ENCODE data around the gene ZNF282. TPM values are rescaled to one million over a fixed set of nuclear protein-coding genes. Genes with fewer than 3 reads are reported as not detected.
"Not testable (repeated sequence)": the region's sequence is repeated elsewhere in the genome, so short reads cannot be mapped to it uniquely, and the experiment has no call there.

Gene ZNF282
- total RNA-seq, 1 experiment from 2014 or later = 7.4 TPM

DNA sequence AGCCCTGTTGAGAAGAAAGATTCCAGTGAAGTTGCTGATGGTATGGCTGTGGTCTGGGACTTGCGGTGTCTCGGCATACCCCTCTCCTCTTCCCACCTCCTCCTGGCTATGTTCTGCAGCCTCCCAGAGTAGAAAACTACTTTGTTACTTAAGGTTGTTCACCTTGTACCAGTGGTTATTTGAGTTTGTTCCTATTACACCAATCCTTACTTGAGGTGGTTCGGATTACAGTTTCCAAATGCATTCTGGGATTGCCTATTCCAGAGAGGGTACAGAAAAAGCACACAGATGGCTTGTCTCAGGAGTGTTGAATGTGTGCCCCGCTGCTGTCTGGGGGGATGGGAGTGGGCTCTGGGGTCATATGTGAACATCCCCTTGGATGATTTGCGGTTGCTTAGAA, 59.8 kb downstream of the ZNF282 start:
- no peak for DNase-seq (ENCODE audit: low spot score)

DNA sequence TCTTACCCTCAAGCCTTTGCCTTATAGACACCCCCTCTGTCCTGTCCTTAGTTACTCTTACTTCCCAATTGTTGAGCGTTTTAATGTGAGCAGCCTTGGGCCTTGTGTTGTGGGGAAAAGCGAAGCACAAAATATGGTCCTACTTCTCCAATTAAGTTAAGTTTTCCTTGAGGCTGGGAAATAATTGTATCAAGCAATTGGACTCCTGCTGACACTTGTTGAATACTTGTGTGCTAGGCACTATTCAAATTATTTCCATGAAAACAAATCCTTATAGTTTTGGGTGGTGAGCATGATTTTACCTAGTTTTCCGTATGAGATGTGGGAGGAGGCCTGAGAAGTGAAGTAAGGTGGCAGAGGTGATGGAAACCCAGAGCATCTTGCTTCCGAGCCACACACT, 61.2 kb downstream of the ZNF282 start:
- DNase-seq (ENCODE audit: low spot score) = no peak

DNA sequence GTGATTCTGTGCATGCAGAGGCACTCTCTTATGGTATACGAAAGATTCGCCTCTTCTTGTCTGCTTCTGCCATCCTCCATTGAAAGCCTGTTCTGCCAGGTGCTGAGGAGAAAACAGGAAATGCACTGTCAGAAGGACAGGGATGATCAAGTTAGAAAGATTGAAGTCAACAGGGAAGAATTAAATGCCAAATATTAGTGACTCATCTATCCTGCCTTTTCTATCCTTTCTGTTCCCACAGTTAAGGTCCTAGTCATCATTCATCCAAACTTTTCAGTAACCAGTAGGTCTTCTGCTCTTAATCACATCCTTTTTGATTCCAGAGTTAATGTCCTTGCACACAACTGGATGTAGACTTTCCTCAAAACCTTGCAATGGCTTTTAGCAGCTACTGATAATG, 61.8 kb downstream of the ZNF282 start:
- DNase-seq (ENCODE audit: low spot score) = no peak

DNA sequence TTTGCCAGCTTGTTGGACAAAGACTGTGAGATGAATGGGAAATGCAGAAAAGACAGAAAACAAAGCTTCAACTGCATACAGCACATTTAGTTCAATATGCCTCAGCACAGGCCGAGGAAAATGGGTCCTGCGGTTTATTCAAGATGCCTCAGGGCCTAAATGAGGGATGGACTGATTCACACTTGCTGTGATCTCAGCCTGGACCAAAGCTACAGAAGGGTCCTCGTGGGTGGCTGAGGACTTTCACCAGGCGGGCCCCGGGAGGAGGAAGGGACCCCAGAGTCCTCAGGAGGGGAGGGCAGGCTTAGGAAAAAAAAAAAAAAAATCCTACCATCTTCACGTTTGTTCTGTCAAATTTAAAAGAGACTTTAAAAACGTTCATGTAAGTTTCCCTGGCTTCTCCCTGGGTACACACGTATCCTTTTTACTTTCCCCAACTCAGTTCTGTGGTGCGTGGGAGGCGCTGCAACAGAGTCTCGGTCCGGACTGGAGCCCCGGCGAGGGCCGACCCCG, 66.0 kb downstream of the ZNF282 start:
- peak; percentile 27 for DNase-seq (ENCODE audit: low spot score)

DNA sequence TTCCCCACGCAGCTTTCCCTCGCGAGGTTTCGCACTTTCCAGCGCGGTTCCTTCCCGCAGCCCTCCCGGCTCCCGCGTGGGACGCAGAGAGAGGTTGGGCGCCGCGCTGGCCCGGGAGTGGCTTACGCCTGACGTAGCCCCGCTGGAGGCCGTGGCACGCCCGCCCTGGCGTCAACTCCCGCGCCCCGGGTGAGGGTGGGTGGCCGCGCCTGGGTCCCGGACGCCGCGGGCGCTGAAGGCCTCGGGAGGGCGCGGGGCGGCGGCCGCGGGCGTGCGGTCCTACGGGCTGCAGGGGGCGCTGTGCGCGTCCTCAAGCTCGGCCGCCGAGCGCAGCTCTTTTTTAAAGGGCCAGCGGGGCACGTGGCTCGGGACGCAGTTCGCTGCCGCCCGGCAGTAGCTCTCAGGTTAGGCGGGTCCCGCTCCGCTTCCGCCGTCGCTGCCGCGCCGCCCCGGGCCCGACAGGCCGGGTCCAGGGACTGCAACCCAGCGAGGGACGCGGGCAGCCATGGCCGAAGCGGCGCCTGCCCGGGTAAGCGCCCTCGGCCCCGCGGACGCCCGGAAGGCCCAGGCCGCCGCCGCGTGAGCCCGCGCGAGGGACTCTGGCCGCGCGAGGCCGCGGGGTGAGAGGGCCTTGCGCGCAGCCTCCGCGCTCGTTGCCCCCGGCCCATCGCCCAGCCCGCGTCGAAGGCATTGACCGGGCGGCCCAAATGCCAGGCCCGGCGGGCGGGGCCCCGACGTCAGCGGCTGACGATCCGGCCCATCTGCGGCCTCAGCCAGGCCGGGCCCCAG, 66.7 kb downstream of the ZNF282 start, which contains the start of gene ZNF783:
Gene ZNF783, plus strand, starts transcription at position 368 of the 789 bp plus-strand sequence. Its CDS starts 138 bp downstream, at position 506.
- DNase-seq (ENCODE audit: low spot score) = peak; percentile 82

GRCh38 chr7:149266451-149266850, 71.1 kb downstream of the ZNF282 start:
- DNase-seq (ENCODE audit: low spot score) = no peak

DNA sequence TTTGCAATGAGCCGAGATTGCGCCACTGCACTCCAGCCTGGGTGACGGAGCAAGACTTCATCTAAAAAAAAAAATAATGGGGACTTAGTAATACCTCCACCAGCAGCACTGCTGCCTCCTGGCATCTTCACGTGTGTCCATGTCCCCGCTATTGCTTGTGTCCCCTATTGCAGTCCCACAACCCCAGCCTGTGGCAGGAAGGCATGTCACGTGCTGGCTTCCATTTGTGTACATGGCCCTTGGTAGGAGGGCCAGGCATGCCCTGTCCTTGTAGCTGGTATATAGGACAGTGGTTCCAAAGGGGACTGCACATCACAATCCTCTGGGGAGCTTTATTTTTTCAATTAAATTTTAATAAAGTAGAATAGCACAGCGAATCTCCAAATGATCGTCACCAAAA, 72.4 kb downstream of the ZNF282 start:
- no peak for DNase-seq (ENCODE audit: low spot score)

DNA sequence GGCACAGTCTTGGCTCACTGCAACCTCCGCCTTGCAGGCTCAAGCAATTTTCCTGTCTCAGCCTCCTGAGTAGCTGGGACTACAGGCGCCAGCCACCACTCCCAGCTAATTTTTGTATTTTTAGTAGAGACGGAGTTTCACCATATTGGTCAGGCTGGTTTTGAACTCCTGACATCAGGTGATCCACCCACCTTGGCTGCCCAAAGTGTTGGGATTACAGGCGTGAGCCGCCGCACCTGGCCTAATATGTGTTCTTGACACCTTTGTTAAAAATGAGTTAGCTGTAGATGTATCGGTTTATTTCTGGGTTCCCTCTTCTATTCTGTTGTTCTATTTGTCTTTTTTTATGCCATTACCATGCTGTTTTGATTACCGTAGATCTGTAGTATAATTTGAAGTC, 79.1 kb downstream of the ZNF282 start:
- DNase-seq (ENCODE audit: low spot score) = not testable (repeated sequence)

Other genes starting within 250 kb of the ZNF282 start
- gene PDIA4, start 167.0 kb upstream of the ZNF282 start, total RNA-seq (2014; rRNA removed; shearing (Covaris generic)) = 307 and 318 TPM in 2 replicates
- gene ZNF786, start 104.8 kb upstream of the ZNF282 start, total RNA-seq (2014; rRNA removed; shearing (Covaris generic)) = 1.4 and 3.0 TPM in 2 replicates
- 0.88 and 1.7 TPM in 2 replicates for gene ZNF425, start 69.2 kb upstream of the ZNF282 start, total RNA-seq (2014; rRNA removed; shearing (Covaris generic))
- 6.6 and 9.9 TPM in 2 replicates for gene ZNF398, start 48.1 kb upstream of the ZNF282 start, total RNA-seq (2014; rRNA removed; shearing (Covaris generic))
- gene ZNF212, start 44.1 kb downstream of the ZNF282 start, total RNA-seq (2014; rRNA removed; shearing (Covaris generic)) = 2.2 and 4.2 TPM in 2 replicates
- gene ZNF783, start 66.7 kb downstream of the ZNF282 start, total RNA-seq (2014; rRNA removed; shearing (Covaris generic)) = 0.60 and 0.99 TPM in 2 replicates